Activated T-helper 9 cell treated with anti-CD3 and anti-CD28 coated beads, Interleukin-2, amount 50 U/mL, for 16 hours (primary cell): ENCODE results near the gene LPP.

ENCODE experiments used
- DNase-seq: peaks from one replicate; pipeline ENCODE4 v3.0.0-alpha.2; 2020; ENCODE audit warnings: low read depth

The LPP gene

DNA sequence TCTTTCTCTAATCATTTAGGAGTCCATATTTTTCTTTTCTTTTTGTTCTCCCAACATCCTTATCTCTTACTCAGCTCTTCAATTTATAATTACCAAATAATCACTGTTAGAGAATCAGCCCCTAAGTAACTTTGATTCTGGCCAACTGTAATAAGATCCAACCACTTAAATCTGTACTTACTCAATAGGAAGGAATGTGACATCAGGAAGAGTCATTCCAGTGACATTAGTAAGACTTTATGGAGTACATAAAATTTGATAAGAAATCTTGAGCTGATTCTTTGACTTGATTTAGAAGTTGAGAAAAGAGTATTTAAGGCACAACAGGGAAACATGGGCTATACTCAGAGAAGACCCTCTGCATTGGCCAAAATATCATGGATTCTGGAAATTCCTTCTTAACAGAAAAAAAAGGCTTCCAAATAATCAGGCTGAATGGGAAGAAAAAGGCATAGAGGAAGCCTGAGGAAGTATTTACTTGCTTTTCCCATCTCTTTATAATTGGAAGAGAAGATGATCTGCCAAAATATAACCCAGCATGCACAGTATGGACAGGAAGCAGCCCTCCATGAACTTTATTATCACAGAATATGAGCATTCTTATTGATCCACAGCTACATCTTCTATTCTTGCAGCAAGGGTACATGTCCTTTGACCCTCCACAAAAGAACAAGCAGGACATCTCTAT is 728.1 kb downstream of the LPP start:
- no peak for DNase-seq

DNA sequence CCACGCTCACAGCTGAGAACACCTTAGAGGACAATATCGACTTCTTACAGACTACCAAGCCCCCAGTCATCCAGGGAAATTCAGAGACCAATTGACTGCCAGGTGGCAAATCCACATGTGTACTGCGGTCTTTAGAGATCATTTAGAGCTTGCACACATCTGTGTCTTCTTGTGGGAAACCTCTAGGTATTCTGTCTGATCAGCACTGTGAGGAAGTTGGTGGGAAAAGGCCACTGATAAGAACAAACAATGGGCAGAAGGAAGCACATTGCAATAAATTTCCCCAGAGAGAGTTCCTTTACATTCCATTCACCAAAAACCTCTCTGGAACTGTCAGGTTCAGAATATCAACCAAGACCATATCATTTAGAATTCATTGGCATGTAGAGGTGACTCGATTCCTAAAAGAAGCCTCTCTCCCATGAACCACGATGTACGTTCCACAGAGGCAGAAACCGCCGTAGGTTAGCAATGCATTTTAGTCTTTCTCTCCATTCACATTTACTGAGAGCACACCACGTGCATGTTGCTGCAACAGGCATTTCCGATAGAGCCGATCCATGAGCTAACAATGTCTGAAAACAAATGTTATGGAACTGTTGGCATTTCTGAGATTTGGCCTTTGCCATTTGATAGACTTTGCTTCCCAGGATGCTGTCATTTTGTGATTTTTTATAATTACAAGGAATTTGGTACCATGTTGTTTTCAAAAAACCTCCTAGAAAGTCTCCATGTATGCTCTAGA is 730.5 kb downstream of the LPP start:
- DNase-seq = no peak

- DNase-seq = no peak
These were observed 734.5 kb downstream of the LPP start for GRCh38 chr3:188888321-188889053.

- no peak for DNase-seq
These were observed 735.1 kb downstream of the LPP start for GRCh38 chr3:188889054-188889491.

GRCh38 chr3:188890572-188891270 is 736.8 kb downstream of the LPP start:
- no peak for DNase-seq

DNA sequence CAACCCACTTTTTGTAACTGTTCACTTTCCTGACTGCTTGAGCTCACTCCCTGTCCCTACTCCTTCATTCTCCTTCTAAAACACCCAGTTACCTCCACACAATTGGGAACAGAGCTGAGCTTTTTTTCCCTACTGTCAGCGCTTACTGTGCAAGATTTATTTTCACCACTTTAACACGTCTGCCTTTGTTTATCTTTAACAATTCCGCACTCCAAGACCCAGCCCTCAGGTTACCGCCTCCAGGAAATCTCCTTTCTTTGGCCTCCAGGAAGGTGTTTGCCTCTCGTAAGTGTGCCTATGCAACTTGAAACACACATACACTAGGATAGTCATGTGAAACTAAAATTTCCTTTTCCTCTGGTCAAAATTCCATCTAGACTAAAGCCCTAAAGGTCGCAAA is 745.9 kb downstream of the LPP start:
- DNase-seq = no peak

DNA sequence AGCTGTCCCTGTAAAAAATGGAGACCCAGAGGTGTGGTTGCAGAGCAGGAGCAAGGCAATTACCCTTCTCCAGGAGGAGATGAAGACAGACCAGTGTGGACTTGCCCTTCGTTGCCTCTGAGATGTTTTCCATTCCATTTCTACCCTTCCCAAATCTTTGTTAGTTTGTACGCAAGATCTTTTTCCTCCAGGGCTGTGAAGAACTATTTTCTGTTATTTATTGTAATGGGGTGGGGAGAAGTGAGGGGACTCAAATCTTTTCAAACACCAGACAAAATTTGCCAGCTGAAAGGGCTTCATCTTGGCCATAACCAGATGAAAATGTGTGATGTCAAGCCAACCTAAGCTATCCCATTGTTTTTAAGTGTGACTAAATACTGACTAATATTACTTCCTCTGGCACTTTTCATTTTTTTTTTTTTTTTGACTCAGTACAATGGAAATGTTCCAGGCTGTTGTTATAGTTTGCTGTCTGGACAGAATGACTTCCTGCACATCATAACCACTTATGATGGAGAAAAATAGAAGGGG is 746.5 kb downstream of the LPP start:
- no peak for DNase-seq

DNA sequence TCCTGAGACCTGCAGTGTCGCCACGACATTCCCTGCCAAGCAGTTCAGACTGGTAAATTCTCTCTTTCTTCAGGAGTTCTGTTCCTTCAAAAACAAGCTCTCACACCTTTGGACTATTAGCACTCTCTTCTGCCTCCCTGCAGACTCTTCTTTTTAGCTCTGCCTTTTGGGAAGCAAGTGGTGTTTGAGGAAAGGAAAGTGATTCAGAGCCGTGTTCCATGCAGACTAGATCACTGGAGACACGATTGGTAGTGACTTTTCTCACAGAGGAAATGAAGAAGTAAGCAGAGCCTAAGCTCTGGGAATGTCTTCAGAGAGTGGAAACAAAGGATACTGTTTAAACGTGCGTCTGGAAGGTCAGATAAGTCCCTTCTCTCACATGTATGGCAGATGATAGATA is 747.2 kb downstream of the LPP start:
- DNase-seq = no peak

DNA sequence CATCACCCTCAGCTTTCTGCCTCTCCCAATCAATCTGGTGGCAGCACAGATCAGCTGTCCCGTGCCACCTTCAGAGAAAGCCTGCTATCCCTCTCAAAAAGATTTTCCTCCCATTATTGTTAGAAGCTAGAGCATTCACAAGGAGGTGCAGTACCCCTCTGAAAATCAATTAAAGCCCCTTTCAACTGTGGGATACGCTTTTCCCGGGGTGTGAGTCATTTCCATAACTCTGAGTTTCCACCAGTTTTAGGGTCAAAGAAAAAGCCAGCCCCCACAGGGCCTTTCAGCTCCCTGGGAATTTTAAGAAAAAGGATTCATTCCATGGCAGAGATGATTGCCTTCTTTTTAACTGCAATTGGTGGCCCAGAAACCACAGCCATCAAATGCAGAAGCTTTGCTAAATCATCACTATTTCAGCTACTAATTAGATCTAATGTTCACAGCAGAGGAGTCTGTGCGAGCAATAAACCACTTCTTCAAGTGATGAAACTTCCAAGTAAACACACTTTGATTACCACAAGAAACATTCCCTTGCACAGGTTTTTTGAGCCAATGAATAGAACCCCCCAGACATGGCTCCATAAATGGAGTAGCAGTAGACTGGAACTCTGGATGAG is 747.8 kb downstream of the LPP start:
- no peak for DNase-seq

- no peak for DNase-seq
These were observed 750.7 kb downstream of the LPP start for GRCh38 chr3:188904670-188905069.

GRCh38 chr3:188905547-188905946 is 751.6 kb downstream of the LPP start:
- no peak for DNase-seq

GRCh38 chr3:188906236-188906635 is 752.3 kb downstream of the LPP start:
- no peak for DNase-seq

DNA sequence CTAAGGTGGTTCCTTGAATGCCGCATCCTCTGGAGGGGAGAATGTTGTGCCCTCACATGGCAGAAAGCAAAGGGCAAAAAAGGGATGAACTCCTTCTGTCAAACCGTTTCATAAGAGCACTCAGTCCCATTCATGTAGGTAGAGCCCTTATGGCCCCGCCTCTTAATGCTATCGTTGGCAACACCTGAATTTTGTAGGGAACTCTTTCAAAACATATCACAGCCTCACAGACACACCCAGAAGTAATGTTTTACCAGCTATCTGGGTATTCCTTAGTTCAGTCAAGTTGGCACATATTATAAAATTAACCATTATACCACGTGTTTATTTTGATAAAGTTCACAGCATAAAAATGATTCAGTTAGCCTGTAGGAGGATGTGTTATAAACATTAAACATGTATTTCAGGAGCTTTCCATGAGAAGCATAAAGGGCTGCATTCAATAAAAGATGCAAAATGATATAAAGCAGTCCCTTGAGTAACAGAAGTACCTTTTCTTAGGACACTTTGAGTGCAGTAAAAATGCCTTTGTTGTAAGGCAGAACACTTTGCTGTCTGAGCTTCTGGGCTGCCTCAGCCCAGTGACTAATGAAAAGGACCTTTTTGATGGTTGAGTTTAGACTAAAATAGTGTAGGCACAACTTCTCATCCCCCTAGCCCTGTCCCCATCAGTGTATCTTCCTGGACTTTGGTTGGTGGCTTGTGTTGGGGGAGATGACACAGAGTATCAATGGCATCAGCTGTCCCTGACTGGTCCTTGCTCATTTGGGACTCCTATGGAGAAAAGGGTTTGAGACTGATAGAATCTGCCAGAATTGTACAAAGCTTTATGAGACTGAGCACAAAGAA is 754.3 kb downstream of the LPP start:
- DNase-seq = no peak

- no peak for DNase-seq
These were observed 757.3 kb downstream of the LPP start for GRCh38 chr3:188911026-188911850.

- no peak for DNase-seq
These were observed 759.1 kb downstream of the LPP start for GRCh38 chr3:188913084-188913483.

DNA sequence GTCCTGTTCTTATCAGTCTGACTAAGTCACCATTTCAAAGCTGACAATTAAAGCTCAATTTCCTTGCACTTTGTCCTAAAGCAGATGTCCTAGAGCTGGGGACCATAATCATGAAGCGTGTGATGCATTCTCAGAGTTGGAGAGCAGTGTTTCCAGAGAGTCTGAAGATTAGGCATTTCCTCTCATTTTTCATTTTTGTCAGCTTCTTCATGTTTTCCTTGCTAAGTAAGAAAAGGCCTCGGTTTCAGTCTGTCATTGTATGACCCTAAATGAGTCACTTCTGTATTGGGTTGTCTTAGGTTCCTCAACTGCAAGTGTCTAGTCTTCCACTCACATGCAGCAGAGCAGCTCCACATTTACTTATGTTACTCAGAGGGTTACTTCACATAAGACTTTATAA is 760.6 kb downstream of the LPP start:
- no peak for DNase-seq

DNA sequence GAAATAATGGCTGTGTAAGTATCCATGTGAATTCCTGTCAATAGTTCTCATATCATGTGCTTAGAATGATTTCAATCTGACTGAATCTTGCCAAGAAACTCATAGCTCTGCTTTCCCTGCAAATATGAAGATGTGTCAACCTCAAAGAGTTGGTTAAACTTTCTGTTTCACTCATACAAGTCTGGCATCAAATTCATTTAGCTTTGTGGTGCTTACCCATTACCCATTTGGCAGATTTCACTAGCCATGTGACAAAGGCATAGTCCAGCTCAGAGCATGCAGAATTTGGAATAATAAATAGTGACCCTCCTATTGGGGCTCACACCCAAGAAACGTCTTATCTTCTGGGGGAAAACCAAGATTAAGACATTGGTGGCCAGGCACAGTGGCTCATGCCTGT is 761.2 kb downstream of the LPP start:
- DNase-seq = no peak

GRCh38 chr3:188916934-188917401 is 763.0 kb downstream of the LPP start:
- DNase-seq = no peak

DNA sequence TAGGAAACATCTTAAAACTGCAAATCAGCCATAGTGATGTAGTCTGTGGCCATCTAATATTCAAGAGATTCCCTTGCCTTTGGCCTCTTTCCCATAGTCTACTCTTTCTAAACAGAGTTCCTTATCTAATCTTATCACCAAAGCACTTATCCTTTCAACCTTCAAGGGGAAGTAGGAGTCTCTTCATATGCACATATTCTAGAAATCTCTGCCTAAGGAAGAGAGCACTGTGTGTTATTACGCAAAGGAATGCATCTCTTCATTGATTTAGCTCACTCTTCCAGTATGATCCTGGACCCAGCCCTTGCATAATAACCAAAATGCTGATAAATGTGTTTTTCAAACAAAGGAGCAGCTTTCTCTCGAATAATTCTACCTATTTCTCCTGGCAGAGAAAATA is 764.1 kb downstream of the LPP start:
- DNase-seq = no peak

DNA sequence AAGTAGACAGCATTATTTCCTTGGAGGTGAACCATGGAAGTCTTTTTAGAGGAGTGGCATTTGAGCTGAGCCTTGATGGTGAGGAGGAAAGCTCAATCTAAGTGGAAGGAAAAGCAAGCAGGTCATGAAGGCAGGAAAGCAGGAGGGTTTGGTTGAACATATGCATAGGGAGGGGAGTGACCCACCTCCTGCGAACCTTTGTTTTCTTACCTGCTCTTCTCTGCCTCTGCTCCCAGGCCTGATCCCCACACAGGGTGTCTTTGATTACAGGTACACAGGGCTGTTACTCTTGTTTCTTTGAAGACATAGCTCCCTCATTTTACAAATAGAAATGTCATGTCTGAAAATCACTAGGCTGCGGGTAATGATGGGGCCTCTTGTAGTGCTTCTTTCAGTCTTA is 769.7 kb downstream of the LPP start:
- DNase-seq = no peak
